Stimulated activated CD4-positive, alpha-beta T cell treated with anti-CD3 and anti-CD28 coated beads, Interleukin-1b, Interleukin-23, amount 100 ng/mL, for 24 hours (primary cell): ENCODE data around the gene ELK4.

Source experiments
- DNase-seq, 4 experiments: peaks; one replicate each; pipeline ENCODE4 v3.0.0-alpha.2; 2020; ENCODE audit warnings: low read depth in 4 of 4, low spot score in 1 of 4

Gene ELK4

DNA sequence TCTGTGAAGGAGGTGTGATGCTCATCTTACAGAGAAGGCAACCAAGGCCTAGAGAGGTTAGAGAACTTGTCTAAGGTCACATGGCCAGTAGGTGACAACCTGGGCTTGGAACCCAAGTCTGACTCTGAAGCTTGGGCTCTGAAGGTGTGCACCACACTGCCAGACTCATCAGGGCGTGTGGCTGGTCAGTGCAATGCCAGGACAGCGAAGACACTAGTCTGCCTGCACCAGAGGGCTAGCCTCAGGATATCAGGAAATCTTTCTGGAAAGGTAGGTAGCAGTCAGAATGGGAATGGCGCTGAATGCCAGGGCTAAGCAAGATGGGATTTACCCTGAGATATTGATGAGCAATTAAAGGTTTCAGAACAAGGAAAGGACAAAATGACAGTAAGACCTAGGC is 34.9 kb downstream of the ELK4 start:
- DNase-seq: no peak

DNA sequence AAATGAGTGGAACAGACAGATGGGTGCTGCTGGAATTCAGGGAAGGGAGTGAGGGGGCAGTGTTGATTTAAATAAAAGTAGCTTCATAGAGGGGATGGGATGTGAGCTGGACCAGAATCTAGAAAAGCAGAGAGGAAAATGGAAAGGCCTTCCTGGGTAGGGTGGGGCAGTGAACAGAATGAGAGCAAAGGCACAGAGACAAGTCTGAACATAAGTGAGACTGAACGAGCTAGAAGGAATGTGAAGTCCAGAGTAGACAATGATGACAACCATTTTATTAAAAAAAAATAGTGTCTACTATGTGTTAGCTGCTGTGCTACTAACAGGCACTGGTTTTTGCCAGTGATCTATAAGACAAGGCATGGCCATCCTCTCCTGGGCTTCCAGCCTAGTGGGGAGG is 36.0 kb downstream of the ELK4 start:
- no peak for DNase-seq

DNA sequence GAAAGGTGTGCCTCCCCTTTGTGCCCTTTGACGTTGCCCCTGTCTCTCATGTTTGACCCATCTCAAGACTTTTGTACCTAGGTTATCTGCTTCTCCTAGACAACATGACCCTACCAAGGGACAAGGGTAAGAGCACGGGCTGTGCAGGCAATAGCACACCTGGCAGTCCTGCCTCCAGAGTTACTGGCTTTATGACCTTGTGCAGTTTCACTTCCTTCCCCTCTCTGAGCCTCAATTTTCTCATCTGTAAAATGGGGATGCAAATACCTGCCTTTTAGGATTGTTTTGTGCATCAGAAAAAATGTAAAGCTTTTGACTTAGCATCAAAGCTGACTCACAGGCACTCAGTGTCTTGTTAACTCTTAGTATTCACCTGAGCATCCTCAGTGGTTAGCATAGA is 36.4 kb downstream of the ELK4 start:
- no peak for DNase-seq

DNA sequence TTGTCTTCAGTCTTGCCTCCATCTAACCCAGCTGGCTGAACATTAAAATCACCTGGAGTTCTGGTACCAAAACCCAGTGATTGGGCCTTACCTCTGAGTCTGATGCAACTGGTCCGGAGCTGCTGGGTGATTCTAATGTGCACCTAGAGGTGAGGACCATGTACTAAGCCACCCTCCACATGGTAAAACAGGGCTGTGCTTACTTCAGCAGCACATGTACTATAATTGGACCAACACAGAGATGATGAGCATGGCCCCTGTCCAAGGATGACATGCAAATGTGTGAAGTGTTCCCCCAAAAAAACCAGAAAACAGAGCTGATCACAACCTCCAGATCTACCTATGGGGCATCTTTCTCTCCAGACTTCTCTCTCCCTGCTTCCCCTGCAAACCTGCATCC is 37.0 kb downstream of the ELK4 start:
- no peak for DNase-seq

DNA sequence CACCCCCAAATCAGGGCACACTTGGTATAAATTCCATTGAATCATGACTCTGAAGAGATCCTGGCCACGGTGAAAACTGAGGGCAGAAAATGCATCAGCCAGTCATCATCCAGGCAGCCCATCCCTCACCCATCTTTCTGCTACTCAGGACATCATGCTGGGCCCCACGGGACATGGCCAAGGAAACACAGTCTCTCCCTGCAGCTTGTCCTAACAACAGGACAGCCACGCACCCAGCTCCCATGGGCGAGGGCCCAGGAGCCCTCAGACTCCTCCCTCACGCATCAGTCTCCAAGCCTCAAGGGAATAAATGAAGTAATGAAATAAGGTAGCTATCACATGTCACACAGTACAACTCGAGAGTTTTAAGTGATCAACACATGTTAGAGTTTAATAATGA is 37.8 kb downstream of the ELK4 start:
- DNase-seq: no peak

DNA sequence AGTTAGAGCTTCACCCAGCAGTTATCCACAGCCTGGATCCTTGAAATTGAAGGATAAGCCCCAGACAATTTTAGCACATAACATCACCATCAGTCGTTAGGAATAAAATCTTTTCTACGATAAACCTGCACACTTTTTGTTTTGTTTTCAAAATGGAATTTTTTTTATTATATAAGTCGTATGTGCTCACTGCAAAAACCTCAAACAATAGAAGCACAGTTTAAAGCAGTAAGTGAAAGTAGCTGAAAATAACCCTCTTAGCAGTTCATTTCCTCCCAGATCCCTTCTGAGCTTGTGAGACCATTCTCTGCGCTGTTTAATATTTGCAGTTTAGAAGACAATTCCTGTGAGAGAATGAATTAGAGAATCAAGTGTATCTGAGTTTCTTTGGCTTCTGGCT is 38.3 kb downstream of the ELK4 start:
- DNase-seq: no peak

DNA sequence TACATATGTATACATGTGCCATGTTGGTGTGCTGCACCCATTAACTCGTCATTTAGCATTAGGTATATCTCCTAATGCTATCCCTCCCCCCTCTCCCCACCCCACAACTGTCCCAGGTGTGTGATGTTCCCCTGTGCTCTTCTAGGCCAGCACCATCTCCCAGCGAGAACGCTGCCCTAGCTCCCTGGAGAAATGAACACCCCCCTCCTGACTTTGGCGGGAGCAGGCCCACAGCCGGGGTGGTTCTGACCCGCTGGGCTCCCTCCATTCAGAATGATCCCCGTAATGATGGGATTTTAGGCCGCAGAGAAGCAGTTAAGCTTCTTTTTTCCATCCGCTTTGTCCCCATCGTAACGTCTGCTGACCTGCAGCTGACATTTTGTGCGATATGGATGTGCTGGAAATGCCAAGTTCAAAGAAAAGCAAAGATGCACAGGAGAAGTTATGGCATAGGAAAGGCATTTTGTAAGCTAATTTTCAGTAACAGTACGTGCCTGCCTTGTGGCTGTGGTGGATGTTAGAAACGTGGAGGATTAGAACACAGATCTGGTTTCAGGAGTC is 39.3 kb downstream of the ELK4 start:
- DNase-seq: no peak

DNA sequence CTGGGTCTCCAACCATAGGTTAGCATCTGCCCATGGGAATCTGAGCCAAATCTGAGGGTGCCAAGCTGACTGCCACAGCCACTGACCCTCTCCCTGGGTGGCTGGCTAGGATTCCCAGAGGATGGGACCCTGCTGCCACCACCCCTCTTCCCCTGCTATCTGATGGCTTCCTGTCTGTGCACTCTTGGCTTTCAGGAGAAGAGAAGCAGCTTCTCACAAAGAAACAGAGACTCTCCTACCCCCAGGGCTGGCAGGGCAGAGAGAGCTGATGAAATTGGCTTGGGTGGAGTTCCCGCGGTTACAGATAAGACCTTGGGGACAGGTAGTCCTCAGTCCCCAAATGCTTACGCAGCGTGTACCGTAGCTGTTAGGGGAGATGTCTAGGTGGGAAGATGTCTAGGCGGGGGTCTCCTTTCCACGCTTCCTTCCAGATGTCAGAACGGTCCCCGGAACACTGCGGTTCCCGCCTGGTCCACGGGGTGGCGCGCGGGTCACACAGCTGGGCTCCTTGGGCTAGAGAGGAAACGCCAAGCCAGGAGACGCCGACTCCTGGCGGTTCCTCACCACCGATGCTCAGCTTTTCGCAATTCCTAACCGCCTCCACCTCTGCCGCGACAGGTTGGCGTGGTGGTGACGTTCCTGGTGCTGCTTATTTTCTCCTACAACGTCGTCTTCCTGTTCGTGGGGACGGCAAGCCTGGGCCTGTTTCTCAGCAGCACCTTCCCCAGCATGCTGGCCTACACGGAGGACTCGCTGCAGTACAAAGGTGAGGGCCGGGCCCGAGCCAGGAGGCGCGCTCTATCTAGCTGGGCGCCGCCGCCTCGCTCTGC is 40.1 kb downstream of the ELK4 start:
- peak; percentile 82 to 88 (median 85) for DNase-seq

DNA sequence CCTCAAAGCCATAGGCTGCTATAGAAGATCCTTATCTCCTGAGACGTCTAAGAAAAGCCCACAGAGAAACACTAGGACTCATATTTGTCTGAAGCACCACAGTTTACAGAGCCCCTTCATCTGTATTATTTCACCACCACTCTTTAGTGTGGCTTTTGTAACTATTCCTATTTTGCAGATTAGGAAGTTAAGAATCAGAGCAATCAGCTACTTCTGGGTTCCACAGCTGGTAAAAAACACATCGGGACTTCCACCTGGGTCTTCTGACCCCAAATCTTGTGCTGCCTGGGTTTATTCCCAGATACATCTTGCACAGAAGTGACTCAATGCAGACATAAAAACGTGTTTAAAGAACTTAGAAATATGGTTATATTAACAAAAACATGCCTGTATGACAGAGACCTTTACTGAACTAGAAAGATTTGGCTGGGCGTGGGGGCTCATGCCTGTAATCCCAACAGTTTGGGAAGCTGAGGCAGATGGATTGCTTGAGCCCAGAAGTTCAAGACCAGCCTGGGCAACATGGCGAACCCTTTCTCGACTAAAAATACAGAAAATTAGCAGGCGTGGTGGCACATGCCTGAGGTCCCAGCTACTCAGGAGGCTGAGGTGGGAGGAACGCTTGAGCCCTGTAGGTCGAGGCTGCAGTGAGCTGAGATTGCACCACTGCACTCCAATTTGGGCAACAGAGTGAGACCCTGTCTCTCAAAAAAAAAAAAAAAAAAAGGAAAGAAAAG is 40.9 kb downstream of the ELK4 start:
- DNase-seq: no peak

DNA sequence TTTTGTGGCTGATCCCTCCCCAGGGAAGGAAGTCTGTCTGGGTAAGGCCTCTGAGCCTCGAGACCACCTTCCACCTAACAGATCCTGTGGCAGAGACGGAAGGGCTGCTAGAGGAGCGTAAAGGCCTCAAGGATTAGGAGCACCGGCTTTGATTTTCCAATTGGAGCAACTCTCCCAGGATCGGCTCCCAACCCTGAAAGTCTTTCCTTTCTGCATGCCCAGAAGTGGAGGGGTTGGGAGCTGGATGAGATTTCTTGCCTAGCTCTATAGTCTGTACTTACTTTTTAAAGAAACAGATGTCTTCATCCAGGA is 41.4 kb downstream of the ELK4 start:
- no peak for DNase-seq

DNA sequence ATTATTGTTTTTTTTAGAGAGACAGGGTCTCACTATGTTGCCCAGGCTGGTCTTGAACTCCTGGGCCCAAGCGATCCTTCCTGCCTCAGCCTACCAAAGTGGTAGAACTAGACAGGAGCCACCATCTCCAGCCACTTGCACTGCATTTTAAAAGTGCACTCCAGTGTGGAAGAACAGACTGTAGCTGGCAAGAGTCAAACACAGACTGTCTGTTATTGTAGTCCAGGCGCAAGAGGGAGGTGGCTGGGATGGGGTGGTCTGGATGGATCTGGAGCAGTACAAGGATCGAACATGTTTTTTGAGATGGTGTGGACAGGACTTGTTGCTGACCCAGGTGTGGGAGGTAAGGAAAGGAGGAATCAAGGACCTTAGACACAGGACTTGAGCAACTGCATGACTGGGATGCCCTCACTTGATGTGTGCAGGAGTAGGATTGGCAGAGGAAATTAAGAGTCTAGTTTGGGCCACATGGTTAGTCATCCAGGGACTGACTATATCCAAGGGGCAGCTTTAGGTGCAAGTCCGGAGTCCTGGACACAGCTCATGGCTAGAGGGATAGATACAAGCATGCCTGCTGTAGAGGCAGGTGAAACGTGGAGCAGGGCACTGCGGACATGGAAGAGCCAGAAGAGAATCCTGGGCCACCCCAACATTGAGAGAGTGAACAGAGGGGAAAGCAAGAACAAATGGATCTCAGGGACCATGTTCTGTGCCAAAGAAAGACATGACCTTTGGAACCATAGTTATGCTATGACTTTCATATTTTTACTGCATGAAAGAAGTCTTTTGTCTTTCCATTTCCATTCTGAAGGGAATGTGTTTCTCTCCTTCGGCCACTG is 42.0 kb downstream of the ELK4 start:
- no peak for DNase-seq

DNA sequence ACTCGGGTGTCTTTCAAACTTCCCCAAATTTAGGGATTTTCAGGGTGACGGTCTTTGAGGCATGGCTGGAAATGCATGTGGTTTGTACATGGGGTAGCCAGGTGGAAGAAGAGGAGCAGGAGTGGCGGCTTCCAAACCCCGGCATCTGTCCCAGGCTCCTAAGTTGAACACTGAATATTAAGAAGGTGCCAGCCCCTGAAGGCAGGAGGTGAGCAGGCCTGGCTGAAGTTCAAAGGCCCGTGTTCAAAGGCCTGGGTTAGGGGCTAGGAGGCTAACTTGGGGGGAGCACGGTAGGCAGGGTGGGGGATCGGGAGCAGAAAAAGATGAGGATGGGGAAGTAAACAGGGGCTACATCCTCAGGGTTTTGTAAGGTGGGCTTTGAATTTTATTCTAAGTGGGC is 42.8 kb downstream of the ELK4 start:
- no peak for DNase-seq

DNA sequence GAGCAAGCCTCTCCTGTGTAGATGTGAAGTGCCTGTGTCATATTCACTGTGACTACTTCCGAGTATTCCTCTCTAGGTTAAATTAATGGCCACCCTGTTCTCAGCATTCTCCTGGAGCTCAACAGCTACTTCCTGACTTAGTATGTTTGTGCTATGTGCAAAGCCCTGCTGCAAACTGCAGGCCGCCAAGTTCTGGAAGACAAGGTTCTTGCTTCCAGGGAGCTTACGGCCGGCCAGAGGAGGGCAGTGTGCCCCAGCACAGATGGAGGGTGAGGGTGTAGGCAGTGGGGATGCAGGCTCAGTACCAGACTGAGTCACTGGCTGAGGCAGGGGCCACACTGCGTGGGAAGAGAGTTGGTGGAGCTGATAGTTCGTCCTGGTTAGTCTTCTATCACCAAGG is 43.2 kb downstream of the ELK4 start:
- no peak for DNase-seq

DNA sequence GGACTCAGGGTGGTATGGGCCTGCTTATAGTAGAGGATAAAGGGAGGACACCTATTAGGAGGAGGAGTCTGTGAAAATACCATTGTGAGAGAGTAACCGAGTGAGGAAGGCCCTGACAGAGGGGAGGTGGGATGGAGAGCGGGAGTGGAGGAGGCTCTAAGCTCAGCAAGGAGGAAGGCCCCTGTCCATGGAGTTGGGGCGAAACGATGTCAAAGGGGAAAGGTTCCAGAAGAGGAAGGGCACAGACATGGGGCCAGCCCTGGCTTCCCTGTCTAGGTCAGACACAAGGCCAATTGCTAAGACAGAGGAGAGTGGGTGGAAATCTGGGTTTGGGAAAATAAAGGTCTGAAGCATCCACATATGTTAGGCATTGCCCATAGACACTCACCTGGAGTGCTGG is 44.2 kb downstream of the ELK4 start:
- no peak for DNase-seq

DNA sequence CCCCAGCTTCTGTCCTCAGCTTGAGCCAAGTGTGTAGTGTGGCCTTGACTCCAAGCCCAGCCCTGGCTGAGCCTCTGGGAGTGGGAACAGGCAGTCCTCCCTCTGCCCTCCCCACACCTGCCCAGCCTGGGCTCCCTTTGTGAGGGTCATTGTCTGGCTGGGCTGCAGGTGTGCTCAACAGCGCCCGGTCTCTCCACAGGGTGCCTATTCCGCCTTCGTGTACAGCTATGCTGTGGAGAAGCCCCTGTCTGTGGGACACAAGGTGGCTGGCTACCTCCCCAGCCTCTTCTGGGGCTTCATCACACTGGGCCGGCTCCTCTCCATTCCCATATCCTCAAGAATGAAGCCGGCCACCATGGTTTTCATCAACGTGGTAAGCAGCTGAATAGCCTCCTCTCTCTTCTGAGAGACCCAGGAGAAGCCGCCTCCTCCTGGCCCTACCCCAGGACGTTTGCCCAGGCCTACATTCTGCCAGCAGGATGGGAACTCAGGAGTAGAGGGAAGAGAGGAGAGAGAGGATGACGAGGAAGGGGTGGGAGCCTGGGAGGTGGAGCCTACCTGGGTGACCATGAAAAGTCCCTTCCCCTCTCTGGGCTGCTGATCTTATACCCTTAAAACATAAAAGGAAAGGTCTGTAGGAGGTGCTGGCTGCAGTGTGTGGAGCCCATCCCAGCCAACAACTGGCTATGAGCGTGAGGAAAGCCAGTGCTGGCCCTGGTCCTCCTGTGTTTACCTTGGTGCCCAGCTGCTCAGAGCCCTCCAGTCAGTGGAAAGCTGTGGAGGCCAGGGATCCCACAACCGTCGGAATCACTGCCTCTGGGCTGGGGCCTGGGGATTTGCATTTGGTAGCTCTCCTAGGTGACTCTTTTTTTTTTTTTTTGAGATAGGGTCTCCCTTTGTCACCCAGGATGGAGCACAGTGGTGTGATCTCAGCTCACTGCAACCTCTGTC is 45.7 kb downstream of the ELK4 start:
- no peak for DNase-seq

DNA sequence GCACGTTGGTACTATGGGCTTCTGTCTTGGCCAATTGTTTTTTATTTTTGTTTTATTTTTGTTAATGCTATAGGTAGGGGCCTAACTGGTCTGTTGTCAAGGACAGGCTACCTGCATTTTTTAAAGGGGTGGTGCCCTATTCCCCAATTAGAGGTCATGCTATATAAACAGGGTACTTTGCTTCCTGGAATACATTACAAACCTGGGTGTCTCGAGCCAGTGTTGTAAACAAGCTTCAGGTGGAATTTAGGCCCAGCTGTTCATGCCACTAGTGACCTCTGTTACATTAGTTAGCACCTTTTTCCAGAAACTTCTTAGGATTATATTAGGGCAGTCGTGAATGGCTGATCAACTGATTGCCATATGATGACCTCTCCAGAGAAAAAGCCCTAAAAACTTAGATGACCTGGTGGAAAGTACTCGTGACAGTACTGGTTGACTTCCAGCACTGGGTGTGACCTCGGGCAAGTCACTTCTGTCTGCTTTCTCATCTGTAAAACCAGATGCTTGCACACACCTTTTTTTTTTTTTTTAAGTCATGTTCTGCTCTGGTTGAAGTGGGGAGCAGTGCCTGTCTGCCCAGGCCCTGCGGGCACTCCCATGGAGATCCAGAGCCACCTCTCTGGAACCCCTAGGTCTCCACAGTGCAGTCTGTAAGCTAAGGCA is 46.5 kb downstream of the ELK4 start:
- DNase-seq: no peak

DNA sequence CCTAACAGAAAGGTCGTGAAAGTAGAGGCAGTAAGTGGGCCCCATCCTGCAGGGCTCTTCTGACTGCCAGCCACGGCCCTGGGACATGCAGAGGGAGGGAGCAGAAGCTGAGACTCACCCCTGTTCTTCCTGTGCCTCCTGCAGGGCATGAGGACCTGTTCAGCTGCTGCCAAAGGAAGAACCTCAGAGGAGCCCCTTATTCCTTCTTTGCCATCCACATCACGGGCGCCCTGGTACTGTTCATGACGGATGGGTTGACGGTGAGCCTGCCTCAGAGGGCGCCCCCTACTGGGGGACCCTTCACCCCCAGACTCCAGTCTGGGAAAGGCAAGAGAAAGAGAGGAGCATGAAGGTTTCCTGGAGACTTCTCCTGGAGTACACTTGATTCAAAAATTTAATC is 47.1 kb downstream of the ELK4 start:
- DNase-seq: no peak

DNA sequence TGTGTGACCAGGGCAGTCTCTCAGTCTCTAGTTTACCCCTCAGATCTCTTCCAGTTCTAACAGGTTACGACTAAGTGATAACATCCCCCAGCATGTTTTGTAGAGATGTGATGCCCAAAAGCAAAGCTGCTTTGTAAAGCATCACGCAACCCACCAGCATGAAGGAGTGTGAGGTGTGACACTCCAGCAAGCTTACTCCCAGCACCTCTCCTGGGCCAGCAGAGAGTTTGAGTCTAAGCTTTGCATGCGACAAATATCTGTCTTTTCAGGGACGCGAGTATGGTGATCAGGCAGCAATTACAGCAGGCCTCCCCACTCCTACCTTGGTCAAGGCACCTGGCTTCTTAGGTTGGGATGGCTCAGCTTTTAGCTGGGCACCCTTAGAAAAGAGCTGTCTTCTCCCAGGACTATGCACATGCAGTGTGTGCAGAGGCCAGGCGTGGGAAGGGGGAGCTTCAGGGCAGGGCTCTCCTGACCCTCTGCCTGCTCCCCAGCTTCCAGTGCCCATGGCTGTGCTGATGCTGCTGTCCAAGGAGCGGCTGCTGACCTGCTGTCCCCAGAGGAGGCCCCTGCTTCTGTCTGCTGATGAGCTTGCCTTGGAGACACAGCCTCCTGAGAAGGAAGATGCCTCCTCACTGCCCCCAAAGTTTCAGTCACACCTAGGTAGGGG is 48.2 kb downstream of the ELK4 start:
- no peak for DNase-seq

DNA sequence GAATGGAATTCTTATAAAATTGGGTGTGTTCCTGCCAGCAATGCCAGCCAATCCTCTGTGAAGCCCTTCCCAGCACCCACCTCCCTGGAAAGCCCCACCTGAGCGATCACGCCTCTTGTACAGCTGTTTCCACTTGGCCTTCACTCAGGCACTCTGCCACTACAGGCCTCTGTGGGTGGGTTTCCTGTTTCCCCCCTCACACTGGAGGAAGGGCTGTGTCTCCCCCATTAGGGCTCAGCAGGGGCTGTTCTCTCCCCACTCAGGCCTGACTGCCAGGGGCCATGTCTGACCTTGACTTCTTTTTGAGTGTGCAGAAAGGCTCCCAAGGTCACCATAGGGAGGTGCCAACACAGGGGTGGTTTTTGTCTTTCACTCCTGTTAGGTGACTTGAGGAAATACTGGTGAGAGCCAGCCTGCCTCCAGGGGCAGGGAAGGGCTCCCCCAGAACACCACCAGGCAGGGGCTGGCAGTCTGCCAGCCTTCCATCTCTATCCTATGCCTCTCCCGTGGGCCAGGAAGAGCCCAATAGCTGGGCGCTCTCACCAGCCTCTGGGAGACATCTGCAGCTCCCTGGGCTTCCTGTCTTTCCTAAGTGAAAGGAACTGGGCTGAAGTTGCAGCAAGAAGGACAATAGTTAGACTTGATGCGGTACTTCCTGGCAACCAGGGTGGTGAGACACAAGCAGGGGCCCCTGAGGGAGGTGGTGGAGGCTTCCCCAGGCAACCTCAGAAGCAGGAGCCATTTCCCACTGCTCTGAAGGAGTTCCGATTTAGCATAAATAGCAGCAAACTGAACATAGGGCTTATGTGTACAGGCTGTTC is 49.1 kb downstream of the ELK4 start:
- DNase-seq: no peak
